ENCODE results near the gene UPP2.

Gene UPP2

DNA sequence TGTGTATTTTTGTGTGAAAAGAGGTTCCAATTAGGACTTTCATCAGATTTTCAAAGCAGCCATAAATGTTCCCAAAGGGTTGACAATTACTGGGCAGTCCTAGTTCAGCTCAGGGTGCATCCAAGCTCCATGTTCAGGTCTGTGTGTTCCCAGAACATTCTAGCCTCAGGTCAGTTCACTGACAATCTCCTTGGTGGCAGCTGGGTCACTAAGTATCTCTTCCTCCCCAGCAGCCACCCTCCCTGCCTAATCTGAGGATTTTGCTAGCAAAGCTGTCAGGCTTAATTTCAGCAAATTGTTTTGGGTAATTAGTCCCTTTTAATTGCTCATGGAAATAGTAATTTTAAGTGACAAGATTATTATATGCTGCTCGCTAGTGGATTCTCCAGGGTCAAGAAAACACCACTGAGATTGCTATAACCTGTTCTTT lies 29.8 kb downstream of the UPP2 start:
- no peak overlapping the region for H3K4me2 ChIP-seq (ENCODE audit: low read length)
- no peaks in the 10 kb centered on the region for H3K9me3 ChIP-seq (ENCODE audit: insufficient read depth, low read length)
- no peaks in the 10 kb centered on the region for H3K79me2 ChIP-seq (ENCODE audit: low read length)
- H3K27me3 ChIP-seq (ENCODE audit: low read depth, low read length): peaks cover 3% of the 10 kb centered on the region; the same call in 1 of the 2 replicates
- no peaks in the 10 kb centered on the region for H3K4me1 ChIP-seq (ENCODE audit: low read length)
- no peak overlapping the region for H3K27ac ChIP-seq (ENCODE audit: low read length)
- H3K36me3 ChIP-seq (replicated peaks; ENCODE audit: low read depth, low read length): no peaks in the 10 kb centered on the region
- no peak overlapping the region for H2AFZ ChIP-seq (ENCODE audit: low read depth, low read length)
- no peak overlapping the region for H3K9ac ChIP-seq (ENCODE audit: low read length)
- H4K20me1 ChIP-seq (ENCODE audit: insufficient read depth, low read length): no peaks in the 10 kb centered on the region
- no peak for TF ChIP-seq EZH2phosphoT487 (IDR thresholded peaks at IDR 0.05; ENCODE audit: low read depth)
- TF ChIP-seq, protein P1, sequence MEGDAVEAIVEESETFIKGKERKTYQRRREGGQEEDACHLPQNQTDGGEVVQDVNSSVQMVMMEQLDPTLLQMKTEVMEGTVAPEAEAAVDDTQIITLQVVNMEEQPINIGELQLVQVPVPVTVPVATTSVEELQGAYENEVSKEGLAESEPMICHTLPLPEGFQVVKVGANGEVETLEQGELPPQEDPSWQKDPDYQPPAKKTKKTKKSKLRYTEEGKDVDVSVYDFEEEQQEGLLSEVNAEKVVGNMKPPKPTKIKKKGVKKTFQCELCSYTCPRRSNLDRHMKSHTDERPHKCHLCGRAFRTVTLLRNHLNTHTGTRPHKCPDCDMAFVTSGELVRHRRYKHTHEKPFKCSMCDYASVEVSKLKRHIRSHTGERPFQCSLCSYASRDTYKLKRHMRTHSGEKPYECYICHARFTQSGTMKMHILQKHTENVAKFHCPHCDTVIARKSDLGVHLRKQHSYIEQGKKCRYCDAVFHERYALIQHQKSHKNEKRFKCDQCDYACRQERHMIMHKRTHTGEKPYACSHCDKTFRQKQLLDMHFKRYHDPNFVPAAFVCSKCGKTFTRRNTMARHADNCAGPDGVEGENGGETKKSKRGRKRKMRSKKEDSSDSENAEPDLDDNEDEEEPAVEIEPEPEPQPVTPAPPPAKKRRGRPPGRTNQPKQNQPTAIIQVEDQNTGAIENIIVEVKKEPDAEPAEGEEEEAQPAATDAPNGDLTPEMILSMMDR (IDR thresholded peaks at IDR 0.05; ENCODE audit: low read depth, low read length): no peak
- no peak overlapping the region for H3K4me3 ChIP-seq (ENCODE audit: low read length)

DNA sequence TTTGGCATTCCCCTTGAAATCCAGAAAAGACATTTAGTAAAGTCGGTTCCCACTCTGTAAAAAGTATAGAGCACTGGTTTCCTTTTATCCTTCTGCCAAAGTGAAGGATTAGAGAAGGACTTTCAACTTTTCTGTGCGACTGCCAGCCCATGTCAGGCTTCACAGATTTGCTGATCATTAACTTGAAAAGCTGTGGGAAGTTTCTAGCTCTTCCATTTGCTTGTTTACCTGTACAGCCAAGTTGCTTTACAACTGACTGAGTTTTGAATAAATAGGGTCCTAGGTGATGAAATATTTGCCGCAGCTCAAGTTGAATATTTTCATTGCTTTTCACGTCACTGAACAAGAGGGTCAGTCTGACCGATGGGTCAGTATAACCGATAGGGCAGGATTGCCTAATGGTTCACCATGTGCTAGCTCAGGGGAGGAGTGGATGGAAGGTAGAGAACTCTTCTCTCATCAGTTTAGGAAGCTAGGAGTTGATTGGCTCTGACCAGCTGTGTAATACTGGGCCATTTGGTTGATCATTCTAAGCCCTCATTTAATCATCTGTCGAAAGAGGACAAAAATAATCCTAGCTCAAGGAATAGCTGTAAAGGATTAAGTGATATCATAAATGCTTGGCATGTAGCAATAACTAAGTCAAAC lies 30.4 kb downstream of the UPP2 start:
- Histone ChIP-seq H3K36me3 (replicated peaks; ENCODE audit: low read depth, low read length) (no peaks in the 10 kb centered on the region), H3K4me3 (ENCODE audit: low read length) (no peak overlapping the region), H3K4me2 (ENCODE audit: low read length) (no peak overlapping the region), H4K20me1 (ENCODE audit: insufficient read depth, low read length) (no peaks in the 10 kb centered on the region), H2AFZ (ENCODE audit: low read depth, low read length) (no peak overlapping the region), H3K27me3 (ENCODE audit: low read depth, low read length) (peaks cover 3% of the 10 kb centered on the region; the same call in 1 of the 2 replicates), H3K4me1 (ENCODE audit: low read length) (no peaks in the 10 kb centered on the region), H3K79me2 (ENCODE audit: low read length) (no peaks in the 10 kb centered on the region), H3K9ac (ENCODE audit: low read length) (no peak overlapping the region), H3K27ac (ENCODE audit: low read length) (no peak overlapping the region), H3K9me3 (ENCODE audit: insufficient read depth, low read length) (no peaks in the 10 kb centered on the region)
- no peak for TF ChIP-seq EZH2phosphoT487 (IDR thresholded peaks at IDR 0.05; ENCODE audit: low read depth)
- TF ChIP-seq, protein P1 (IDR thresholded peaks at IDR 0.05; ENCODE audit: low read depth, low read length): no peak

GRCh38 chr2:158134055-158134454 lies 32.4 kb downstream of the UPP2 start:
- Histone ChIP-seq H3K4me2 (ENCODE audit: low read length) (no peak overlapping the region), H3K27me3 (ENCODE audit: low read depth, low read length) (0 out of 2 replicates have a peak, but pooled peaks cover 3% of the 10 kb centered on the region), H4K20me1 (ENCODE audit: insufficient read depth, low read length) (no peaks in the 10 kb centered on the region), H3K4me1 (ENCODE audit: low read length) (no peaks in the 10 kb centered on the region), H3K79me2 (ENCODE audit: low read length) (no peaks in the 10 kb centered on the region), H3K9ac (ENCODE audit: low read length) (no peak overlapping the region), H3K27ac (ENCODE audit: low read length) (no peak overlapping the region), H3K36me3 (replicated peaks; ENCODE audit: low read depth, low read length) (no peaks in the 10 kb centered on the region), H2AFZ (ENCODE audit: low read depth, low read length) (no peak overlapping the region), H3K9me3 (ENCODE audit: insufficient read depth, low read length) (no peaks in the 10 kb centered on the region), H3K4me3 (ENCODE audit: low read length) (no peak overlapping the region)
- TF ChIP-seq, protein P1 (IDR thresholded peaks at IDR 0.05; ENCODE audit: low read depth, low read length): no peak
- TF ChIP-seq EZH2phosphoT487 (IDR thresholded peaks at IDR 0.05; ENCODE audit: low read depth): no peak

GRCh38 chr2:158134655-158135054 lies 33.0 kb downstream of the UPP2 start:
- Histone ChIP-seq H3K36me3 (replicated peaks; ENCODE audit: low read depth, low read length) (no peaks in the 10 kb centered on the region), H3K9ac (ENCODE audit: low read length) (no peak overlapping the region), H3K4me2 (ENCODE audit: low read length) (no peak overlapping the region), H3K27me3 (ENCODE audit: low read depth, low read length) (0 out of 2 replicates have a peak, but pooled peaks cover 3% of the 10 kb centered on the region), H2AFZ (ENCODE audit: low read depth, low read length) (no peak overlapping the region), H3K79me2 (ENCODE audit: low read length) (no peaks in the 10 kb centered on the region), H3K4me1 (ENCODE audit: low read length) (no peaks in the 10 kb centered on the region), H3K9me3 (ENCODE audit: insufficient read depth, low read length) (no peaks in the 10 kb centered on the region), H3K4me3 (ENCODE audit: low read length) (no peak overlapping the region), H4K20me1 (ENCODE audit: insufficient read depth, low read length) (no peaks in the 10 kb centered on the region), H3K27ac (ENCODE audit: low read length) (no peak overlapping the region)
- TF ChIP-seq EZH2phosphoT487 (IDR thresholded peaks at IDR 0.05; ENCODE audit: low read depth): no peak
- TF ChIP-seq, protein P1 (IDR thresholded peaks at IDR 0.05; ENCODE audit: low read depth, low read length): no peak

Data from OCI-LY3 (cell line).